Stimulated activated CD8-positive, alpha-beta memory T cell treated with anti-CD3 and anti-CD28 coated beads, Interleukin-2, amount 100 ng/mL, for 1 hour (primary cell): Measurements from ENCODE around the gene GMNC.

Source experiments
- DNase-seq, 2 donors: peaks; one replicate each; pipeline ENCODE4 v3.0.0-alpha.2; 2020; ENCODE audit warnings: low read depth in 2 of 2

The GMNC gene

GRCh38 chr3:190849607-190850006 lies 12.9 kb downstream of the GMNC start:
- DNase-seq: no peak

- no peak for DNase-seq
Observed at GRCh38 chr3:190848870-190849269, 13.6 kb downstream of the GMNC start.

GRCh38 chr3:190847436-190847835 lies 15.1 kb downstream of the GMNC start:
- DNase-seq: no peak

GRCh38 chr3:190840146-190840545 lies 22.3 kb downstream of the GMNC start:
- no peak for DNase-seq

GRCh38 chr3:190831225-190831624 lies 31.3 kb downstream of the GMNC start:
- DNase-seq: no peak

- no peak for DNase-seq
Observed at GRCh38 chr3:190830031-190830430, 32.5 kb downstream of the GMNC start.

GRCh38 chr3:190826018-190826417 lies 36.5 kb downstream of the GMNC start:
- DNase-seq: no peak

GRCh38 chr3:190825386-190826016 lies 37.0 kb downstream of the GMNC start:
- no peak for DNase-seq

- no peak for DNase-seq
Observed at GRCh38 chr3:190811775-190812480, 50.6 kb downstream of the GMNC start.

- DNase-seq: no peak
Observed at GRCh38 chr3:190810957-190811356, 51.5 kb downstream of the GMNC start.

- DNase-seq: no peak
Observed at GRCh38 chr3:190809351-190809750, 53.1 kb downstream of the GMNC start.

GRCh38 chr3:190807719-190808375 lies 54.6 kb downstream of the GMNC start:
- DNase-seq: no peak
